ENCODE results near the gene IAPP.
"Not testable (repeated sequence)": the region's sequence is repeated elsewhere in the genome, so short reads cannot be mapped to it uniquely, and the experiment has no call there.

The IAPP gene

GRCh38 chr12:21372602-21373001, at the start of gene IAPP:
IAPP (plus strand) TSS chr12:21372902; CDS start chr12:21373352, 450 bp downstream.
- no peak for DNase-seq

GRCh38 chr12:21323736-21324135, 49.0 kb upstream of the IAPP start:
- no peak for DNase-seq

GRCh38 chr12:21324551-21324950, 48.2 kb upstream of the IAPP start:
- no peak for DNase-seq

- DNase-seq, result no peak
These were observed 44.1 kb upstream of the IAPP start for GRCh38 chr12:21328578-21328977.

GRCh38 chr12:21330682-21331253, 41.9 kb upstream of the IAPP start:
- no peak for DNase-seq

GRCh38 chr12:21334771-21335325, 37.9 kb upstream of the IAPP start, which contains the start of gene SLCO1A2:
SLCO1A2 (minus strand) TSS chr12:21334917; CDS start chr12:21334647, 270 bp downstream.
- DNase-seq, result no peak

GRCh38 chr12:21336656-21337055, 36.0 kb upstream of the IAPP start:
- DNase-seq, result no peak

- DNase-seq, result no peak
These were observed 35.2 kb upstream of the IAPP start for GRCh38 chr12:21337453-21337852.

GRCh38 chr12:21337959-21338744, 34.5 kb upstream of the IAPP start:
- DNase-seq, result no peak

GRCh38 chr12:21339921-21340320, 32.8 kb upstream of the IAPP start:
- DNase-seq, result no peak

- DNase-seq, result no peak
These were observed 32.3 kb upstream of the IAPP start for GRCh38 chr12:21340403-21340802.

- DNase-seq, result no peak
These were observed 30.9 kb upstream of the IAPP start for GRCh38 chr12:21341769-21342168.

- DNase-seq, result no peak
These were observed 29.1 kb upstream of the IAPP start for GRCh38 chr12:21343636-21344035.

- no peak for DNase-seq
These were observed 26.0 kb upstream of the IAPP start for GRCh38 chr12:21346542-21347205.

- DNase-seq, result no peak
These were observed 21.7 kb upstream of the IAPP start for GRCh38 chr12:21350975-21351374.

GRCh38 chr12:21353487-21353886, 19.2 kb upstream of the IAPP start:
- DNase-seq, result no peak

- DNase-seq, result no peak
These were observed 18.8 kb upstream of the IAPP start for GRCh38 chr12:21353948-21354347.

GRCh38 chr12:21354641-21355040, 18.1 kb upstream of the IAPP start:
- DNase-seq, result no peak

- DNase-seq, result not testable (repeated sequence)
These were observed 12.1 kb upstream of the IAPP start for GRCh38 chr12:21360632-21361031.

- DNase-seq, result no peak
These were observed 3.3 kb upstream of the IAPP start for GRCh38 chr12:21369141-21369980.

GRCh38 chr12:21370845-21371449, 1.8 kb upstream of the IAPP start:
- DNase-seq, result no peak

GRCh38 chr12:21379218-21379617, 6.5 kb downstream of the IAPP start:
- DNase-seq, result no peak
